ENCODE data around the gene AMN. TPM values are rescaled to one million over a fixed set of nuclear protein-coding genes. Genes with fewer than 3 reads are reported as not detected.

Gene AMN
- polyA plus RNA-seq, 1 of the 3 experiments (the other 2 are of a cell fraction) = 0.03 TPM

- Histone ChIP-seq H3K36me3 (replicated peaks in 1 of 2; ENCODE audit: control insufficient read depth in 1 of 2, insufficient read depth in 2 of 2, low read length in 1 of 2) (peaks cover 32 to 88% of the 10 kb centered on the region in 2 experiments), H3K27ac (ENCODE audit: low read depth in 2 of 2, low read length in 1 of 2) (no peak overlapping the region), H4K20me1 (ENCODE audit: insufficient read depth) (no peaks in the 10 kb centered on the region), H3K9me2 (no peaks in the 10 kb centered on the region), H3K79me2 (ENCODE audit: insufficient read depth) (no peaks in the 10 kb centered on the region), H3K4me2 (no peak overlapping the region), H2AFZ (ENCODE audit: low read depth) (no peak overlapping the region), H3F3A (replicated peaks; ENCODE audit: insufficient read depth) (no peaks in the 10 kb centered on the region), H3K4me1 (ENCODE audit: control insufficient read depth in 1 of 2, insufficient read depth in 2 of 2, low read depth in 1 of 2, low read length in 1 of 2) (peaks cover 0 to 4% of the 10 kb centered on the region in 2 experiments; a peak in 1 of 4 replicates), H3K9me3 (no peaks in the 10 kb centered on the region), H3K9ac (no peak overlapping the region), H3K27me3 (ENCODE audit: insufficient read depth) (no peaks in the 10 kb centered on the region), H3K4me3 (ENCODE audit: low read depth in 2 of 2, low read length in 1 of 2) (no peak overlapping the region)
- no peak for DNase-seq
- POLR2A ChIA-PET = no interaction called here
- TF ChIP-seq RFX5 (IDR thresholded peaks at IDR 0.05; ENCODE audit: low read length) (no peak), YY1 (IDR thresholded peaks at IDR 0.05; ENCODE audit: low read depth) (no peak), NRF1 (IDR thresholded peaks at IDR 0.05; ENCODE audit: low read depth, low read length) (no peak), USF2 (IDR thresholded peaks at IDR 0.05; ENCODE audit: borderline replicate concordance, low read depth, low read length) (no peak), POLR2AphosphoS5 (IDR thresholded peaks at IDR 0.05; ENCODE audit: low read depth, low read length) (no peak), CTCF (IDR thresholded peaks at IDR 0.05) (no peak), SIN3A (IDR thresholded peaks at IDR 0.05; ENCODE audit: borderline replicate concordance, low read depth, low read length) (no peak), SMC3 (IDR thresholded peaks at IDR 0.05; ENCODE audit: low read depth, low read length) (no peak), RXRA (IDR thresholded peaks at IDR 0.05; ENCODE audit: borderline replicate concordance, low read depth) (no peak)
- TF ChIP-seq, protein P1, sequence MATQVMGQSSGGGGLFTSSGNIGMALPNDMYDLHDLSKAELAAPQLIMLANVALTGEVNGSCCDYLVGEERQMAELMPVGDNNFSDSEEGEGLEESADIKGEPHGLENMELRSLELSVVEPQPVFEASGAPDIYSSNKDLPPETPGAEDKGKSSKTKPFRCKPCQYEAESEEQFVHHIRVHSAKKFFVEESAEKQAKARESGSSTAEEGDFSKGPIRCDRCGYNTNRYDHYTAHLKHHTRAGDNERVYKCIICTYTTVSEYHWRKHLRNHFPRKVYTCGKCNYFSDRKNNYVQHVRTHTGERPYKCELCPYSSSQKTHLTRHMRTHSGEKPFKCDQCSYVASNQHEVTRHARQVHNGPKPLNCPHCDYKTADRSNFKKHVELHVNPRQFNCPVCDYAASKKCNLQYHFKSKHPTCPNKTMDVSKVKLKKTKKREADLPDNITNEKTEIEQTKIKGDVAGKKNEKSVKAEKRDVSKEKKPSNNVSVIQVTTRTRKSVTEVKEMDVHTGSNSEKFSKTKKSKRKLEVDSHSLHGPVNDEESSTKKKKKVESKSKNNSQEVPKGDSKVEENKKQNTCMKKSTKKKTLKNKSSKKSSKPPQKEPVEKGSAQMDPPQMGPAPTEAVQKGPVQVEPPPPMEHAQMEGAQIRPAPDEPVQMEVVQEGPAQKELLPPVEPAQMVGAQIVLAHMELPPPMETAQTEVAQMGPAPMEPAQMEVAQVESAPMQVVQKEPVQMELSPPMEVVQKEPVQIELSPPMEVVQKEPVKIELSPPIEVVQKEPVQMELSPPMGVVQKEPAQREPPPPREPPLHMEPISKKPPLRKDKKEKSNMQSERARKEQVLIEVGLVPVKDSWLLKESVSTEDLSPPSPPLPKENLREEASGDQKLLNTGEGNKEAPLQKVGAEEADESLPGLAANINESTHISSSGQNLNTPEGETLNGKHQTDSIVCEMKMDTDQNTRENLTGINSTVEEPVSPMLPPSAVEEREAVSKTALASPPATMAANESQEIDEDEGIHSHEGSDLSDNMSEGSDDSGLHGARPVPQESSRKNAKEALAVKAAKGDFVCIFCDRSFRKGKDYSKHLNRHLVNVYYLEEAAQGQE (IDR thresholded peaks at IDR 0.05; ENCODE audit: low read depth, low read length) = no peak
- TF ChIP-seq, protein P2, sequence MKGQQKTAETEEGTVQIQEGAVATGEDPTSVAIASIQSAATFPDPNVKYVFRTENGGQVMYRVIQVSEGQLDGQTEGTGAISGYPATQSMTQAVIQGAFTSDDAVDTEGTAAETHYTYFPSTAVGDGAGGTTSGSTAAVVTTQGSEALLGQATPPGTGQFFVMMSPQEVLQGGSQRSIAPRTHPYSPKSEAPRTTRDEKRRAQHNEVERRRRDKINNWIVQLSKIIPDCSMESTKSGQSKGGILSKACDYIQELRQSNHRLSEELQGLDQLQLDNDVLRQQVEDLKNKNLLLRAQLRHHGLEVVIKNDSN (IDR thresholded peaks at IDR 0.05; ENCODE audit: borderline replicate concordance, low read depth) = no peak
- whole genome bisulfite sequencing (ENCODE audit: low lambda C conversion rate) = 95% methylated on average over 28 of the region's 29 CpGs
- CTCF ChIA-PET = interaction anchor here (0.9 kb wide), 1 partner anchor 12 kb away, joined by 3 read pairs; no protein-coding TSS in a partner anchor
Observed at GRCh38 chr14:102945346-102946130, 23.1 kb downstream of the AMN start.
